ENCODE data around the gene RPL19. TPM values are rescaled to one million over a fixed set of nuclear protein-coding genes. Genes with fewer than 3 reads are reported as not detected.

RPL19 gene
- total RNA-seq, 1 donor from 2014 or later = 1,018 TPM

Other genes with a start within 250 kb of the RPL19 start
- gene FBXO47, start 232.9 kb upstream of the RPL19 start, total RNA-seq = not detected
- 19.3 TPM for gene PLXDC1, start 48.6 kb upstream of the RPL19 start, total RNA-seq
- not detected for gene ARL5C, start 34.1 kb upstream of the RPL19 start, total RNA-seq
- gene CACNB1, start 2.6 kb upstream of the RPL19 start, total RNA-seq = 7.4 TPM
- 2.9 TPM for gene STAC2, start 25.7 kb downstream of the RPL19 start, total RNA-seq
- 12.7 TPM for gene FBXL20, start 201.3 kb downstream of the RPL19 start, total RNA-seq

Measured in Right ventricle myocardium inferior (tissue), 1 donor.